ENCODE measurements around the gene GPS1.

The GPS1 gene

DNA sequence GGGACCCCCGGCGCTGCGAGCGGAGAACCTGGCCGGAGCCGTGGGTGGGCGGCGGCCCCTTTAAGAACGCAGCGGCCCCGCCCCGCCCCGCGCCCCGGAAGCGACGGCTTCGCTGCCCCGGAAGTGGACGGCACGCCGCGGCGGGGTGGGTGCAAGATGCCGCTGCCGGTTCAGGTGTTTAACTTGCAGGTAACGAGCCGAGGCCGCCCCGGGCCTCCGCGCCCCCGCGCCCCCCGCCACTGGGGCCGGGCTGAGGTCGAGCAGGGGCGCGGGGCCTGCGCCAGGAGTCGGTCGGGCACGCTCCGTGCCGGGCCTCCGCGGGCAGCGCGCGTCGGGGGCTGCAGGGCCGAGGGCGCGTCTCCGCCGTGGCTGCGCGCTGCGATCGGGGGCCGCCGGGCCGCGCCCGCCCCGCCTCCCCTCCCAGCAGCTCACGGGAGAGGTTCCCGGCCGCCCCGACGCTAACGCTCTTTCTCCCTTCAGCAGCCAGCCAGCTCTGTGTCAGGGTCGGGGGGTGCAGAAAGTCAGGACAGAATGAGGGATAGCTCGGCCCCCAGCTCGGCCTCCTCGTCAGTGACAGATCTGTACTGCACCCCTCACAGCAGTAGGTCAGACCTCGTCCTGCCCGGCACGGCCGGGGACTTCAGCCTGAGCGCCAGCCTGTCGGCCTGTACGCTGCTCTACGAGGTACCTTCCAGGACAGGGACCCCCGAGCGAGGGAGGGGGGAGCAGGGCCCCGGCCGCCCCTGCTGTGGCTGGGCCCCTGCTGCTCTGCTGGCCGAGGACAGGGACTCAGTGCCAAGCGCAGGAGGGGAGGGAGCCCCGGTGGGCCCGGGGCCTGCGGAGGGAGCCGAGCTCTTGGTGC lies at the start of gene GPS1, which contains the start of gene RFNG:
TSS of gene GPS1 (plus strand) at position 123 of the 862 bp plus-strand sequence. CDS start at position 157, 34 bp downstream.
TSS of gene RFNG (minus strand) at position 36 of the 862 bp plus-strand sequence. CDS start 45 bp downstream, outside the sequence.
- peak; percentile 60 to 93 (median 86) for DNase-seq
- intact Hi-C loops (cut with DNase I) = no loop called here

DNA sequence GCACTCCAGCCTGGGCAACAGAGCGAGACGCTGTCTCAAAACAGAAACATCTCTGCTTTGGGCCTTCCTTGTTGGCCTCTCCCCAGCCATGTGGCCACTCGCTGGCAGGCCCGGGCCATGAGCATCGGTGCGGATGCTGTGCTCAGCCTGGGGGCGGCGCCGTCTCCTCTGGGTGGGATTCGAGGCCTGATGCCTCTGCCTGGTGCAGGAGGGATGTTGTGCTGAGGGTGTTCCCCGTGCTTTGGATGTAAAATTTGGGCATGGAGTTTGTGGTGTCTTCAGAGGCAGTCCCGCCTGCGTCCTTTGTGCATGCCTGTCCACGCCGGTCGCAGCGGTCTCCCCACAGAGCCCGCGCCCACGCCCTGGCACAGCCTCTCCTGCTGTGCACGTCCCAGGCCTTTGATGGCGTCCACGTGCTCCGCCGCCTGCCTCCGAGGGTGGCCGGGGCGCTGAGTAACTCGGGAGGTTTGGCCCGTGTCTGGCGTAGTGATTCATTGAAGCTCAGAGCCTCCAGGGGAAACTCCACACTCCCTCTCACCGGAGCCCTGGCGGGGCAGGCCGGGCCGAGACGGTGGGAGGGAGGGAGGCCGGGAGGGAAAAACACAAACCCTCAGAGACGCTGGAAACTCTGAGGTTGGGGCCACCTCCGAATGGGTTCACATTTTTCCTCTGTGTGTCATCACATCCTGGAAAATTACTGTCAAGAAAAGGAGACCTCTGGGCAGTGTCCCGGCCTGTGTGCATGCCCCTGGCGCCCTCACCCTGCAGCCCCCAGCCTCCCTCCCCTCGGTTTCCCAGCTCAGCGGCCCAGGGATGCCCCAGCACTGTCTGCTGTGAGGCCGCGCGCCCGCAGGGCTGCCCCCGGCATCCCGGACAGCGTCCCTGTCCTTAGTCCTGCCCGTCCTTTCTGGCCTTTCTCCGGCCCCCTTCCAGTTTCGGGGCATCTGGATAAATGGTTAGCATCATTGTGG lies 48.0 kb upstream of the GPS1 start:
- peak in 2 of 42 donors; percentile 38 to 49 for DNase-seq

DNA sequence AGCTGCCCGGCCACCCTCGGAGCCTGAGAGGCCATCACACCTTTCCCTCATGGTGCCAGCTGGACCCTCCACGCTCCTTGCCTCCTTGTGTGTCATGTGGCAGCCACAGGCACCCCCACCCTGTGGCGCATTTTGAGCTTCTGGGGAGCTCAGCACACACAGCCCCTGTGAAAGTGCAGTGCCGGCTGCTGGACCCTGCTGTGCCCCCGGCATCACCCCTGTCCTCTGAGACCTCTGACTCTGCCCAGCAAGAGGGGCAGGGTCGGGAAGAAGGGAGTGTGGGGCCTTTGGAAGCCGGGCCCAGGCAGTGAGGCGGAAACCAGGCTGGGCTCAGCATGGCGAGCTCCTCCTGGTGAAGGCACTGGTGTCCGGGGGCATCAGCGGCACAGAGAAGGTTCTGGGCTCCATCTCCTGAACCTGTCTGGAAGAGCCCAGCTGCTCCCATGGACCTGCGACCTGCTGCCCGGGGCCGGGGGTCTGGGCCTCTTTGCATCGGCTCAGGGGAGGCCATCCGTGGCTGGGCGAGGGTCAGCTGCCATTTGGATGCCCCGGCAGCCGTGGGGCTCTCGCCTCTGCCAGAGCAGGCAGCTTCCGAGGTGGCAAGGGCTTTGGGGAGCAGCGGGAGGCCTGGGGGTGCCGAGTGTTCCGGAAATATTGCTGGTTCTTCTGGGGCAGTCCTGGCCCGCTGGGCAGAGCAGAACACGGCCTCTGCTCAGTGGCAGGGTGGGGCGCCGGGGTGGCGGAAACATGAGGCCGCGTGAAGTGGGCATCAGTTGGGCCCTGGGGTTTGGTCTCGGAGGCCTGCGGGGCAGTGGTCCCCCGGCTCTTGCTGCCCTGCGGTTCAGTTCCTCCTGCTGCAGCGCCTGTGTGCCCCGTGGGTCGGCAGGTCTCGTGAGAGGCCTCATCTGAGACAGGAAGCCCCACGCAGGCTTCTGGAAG lies 46.9 kb upstream of the GPS1 start:
- intact Hi-C loops (cut with DNase I) = no loop called here
- no peak for DNase-seq

More for the DNA sequence above, 48.0 kb upstream of the GPS1 start:
- intact Hi-C loops (cut with DNase I) = no loop called here

DNA sequence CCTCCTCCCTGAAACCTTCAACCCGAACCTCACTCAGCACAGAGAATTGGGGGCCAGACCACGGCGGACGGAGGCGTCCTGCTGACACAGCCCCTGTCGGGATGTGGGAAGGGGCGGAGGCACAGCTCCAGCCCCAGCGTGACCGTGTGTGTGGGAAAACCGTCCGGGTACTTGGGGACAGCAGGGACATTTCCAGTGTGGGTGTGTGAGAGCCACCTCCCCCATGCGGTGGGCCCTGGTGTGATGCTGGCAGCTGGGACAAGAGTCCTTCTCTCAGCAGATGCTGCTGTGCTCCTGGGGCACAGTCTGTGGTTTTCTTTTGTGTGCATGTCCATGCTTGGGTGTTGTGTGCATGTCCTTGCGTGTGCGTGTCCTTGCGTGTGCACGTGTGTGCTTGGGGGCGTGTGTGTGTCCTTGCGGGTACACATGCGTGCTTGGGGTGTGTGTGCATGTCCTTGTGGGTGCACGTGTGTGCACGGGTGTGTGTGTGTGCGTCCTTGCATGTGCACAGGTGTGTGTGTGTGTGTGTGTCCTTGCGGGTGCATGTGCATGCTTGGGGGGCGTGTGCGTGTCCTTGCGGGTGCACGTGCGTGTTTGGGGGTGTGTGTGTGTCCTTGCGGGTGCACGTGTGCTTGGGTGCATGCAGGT lies 45.9 kb upstream of the GPS1 start:
- intact Hi-C loops (cut with DNase I) = no loop called here
- DNase-seq = no peak

DNA sequence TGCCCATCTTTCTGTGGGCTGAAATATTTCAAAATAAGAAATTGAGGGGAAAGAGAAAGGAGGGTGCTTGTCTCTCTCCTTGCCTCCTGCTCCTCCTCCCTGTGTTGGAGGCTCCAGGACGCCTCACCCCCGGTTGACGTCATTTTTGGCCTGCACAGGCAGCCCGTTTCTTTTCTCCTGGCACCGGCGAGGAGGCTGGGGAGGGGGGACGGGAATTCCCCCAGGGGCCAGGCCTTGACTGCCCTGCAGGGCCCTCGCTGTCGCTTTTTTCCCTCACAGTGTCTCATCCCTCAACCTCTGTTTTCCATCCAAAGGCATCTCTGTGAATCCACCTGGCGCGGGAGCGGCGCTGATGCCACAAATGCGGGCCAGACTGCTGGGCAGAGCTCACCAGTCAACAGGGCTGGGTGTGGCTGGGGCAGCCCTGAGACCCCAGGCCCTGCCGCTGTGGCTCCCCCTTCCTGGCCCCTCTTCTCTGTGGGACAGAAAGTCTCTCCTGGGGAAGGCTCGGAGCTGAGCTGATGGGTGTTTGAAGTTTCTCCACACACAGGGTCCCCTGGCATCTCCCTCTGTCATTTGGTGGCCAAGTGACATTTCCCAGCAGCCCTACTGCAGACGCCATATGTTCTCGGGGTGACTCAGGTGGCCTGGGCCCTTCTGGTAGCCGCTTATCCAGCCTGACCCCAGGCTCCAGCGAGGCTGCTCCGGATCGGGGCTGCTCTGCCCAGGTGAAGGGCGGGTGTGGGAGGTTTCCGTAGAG lies 45.0 kb upstream of the GPS1 start:
- peak in 28 of 42 donors; percentile 20 to 79 (median 56) for DNase-seq
- intact Hi-C loops (cut with DNase I) = no loop called here

DNA sequence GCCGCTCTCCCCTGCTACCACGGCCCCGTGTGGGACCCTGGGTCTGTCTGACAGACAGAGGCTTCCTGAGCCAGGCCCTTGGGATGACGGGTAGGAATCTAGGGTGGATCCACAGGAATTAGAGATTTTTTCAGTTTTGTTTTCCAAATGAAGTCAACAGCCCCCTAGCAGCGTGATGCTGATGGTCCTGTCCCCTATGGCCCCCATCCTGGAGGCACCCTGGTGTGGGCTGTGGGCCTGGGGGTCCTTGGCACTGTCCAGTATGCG lies 44.5 kb upstream of the GPS1 start:
- intact Hi-C loops (cut with DNase I) = no loop called here

DNA sequence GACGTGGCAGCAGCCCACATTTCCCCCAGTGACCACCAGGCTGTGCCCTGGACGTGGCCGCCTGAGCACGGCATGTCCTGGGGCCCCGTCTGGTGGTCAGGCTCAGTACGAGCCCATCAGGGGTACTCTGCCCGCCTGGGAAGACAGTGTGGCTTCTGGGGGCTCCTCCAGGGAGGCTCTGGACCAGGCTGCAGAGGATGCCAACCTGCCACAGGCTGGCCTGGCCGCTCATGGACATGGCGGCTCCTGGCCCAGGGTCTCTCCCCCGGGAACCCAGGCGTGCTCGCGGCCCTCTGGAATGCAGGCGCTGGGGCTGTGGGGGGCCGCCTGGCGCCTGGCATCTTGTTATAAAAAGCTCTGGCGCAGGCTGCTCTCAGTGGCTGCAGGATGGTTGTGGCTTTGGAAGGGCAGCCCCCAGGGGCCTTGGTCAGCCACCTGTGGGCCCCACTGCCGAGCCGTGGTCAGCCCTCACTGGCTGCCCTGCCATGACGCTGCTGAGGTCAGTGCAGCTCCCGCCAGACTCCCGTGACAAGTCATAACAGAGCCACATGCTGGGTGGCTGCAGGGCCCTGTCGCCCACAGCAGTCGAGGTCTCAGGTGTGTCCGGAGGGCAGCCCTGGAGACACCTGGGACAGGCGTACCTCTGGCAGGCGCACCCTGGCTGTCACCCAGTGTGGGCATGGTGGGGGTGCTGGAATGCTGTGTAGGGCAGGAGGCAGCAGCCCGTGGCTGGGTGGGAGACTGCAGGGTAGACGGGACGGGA lies 44.0 kb upstream of the GPS1 start:
- intact Hi-C loops (cut with DNase I) = no loop called here
- DNase-seq = no peak

More for the DNA sequence above, 44.5 kb upstream of the GPS1 start:
- DNase-seq = no peak

DNA sequence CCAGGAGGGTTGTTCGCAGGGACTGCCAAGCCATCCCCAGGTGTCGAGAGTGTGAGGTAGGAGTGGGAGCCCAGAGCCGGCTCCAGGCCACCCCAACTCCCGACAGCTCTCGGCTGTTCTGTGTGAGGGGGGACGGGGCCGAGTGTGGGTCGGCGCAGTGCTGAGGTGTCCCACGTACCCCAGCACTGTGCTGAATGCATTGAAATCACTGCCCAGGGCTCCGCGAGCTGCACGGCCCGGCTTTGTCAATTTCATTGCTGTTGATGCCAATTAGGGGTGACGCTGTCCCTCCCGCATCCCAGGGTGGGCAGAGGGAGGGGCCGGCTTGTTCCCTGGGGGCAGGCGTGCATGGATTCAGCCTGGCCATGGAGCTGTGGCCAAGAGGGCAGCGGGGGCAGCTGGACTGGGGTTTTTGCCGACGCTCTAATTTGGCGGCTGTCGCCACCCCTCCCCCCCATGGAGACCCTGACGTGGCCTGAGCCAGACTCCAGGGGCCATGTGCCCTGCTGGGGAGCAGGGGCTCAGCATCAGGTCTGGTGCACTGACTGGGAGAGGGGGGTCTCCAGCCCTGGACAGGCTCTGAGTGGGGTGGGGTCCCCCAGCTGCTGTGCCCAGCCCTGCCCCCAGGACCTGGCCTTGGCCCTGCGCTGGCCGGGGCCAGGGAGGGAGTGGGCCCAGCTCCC lies 43.3 kb upstream of the GPS1 start:
- DNase-seq = no peak
- intact Hi-C loops (cut with DNase I) = no loop called here

DNA sequence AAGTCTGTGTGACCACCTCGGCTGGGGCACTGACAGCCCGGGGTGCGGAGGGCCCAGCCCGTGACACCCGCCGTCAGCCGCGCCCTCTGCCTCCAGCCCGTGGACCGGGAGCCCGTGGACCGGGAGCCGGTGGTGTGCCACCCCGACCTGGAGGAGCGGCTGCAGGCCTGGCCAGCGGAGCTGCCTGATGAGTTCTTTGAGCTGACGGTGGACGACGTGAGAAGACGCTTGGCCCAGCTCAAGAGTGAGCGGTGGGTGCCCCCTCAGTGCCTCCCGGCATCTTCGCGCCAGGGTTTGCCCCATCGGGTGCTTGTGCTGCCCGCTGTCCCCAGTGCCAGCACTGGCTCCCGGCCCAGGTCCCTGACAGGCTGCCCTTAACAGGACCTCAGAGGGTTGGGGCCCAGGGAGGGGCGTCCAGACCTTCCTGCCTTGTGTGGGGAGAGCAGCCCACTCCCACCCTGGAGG lies 42.7 kb upstream of the GPS1 start:
- peak in 2 of 42 donors; percentile 46 to 52 for DNase-seq

DNA sequence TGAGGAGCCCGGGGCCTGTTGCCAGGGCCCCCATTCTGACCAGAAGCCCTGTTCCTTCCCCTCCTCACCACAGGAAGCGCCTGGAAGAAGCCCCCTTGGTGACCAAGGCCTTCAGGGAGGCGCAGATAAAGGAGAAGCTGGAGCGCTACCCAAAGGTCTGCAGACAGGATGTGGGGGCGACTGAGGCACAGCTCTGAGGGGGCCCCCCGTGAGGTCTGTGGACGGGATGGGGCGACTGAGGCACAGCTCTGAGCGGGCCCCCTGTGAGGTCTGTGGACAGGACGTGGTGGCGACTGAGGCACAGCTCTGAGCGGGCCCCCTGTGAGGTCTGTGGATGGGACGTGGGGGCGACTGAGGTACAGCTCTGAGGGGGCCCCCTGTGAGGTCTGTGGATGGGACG lies 42.3 kb upstream of the GPS1 start:
- intact Hi-C loops (cut with DNase I) = no loop called here
- DNase-seq = no peak

More for the DNA sequence above, 42.7 kb upstream of the GPS1 start:
- intact Hi-C loops (cut with DNase I) = no loop called here

DNA sequence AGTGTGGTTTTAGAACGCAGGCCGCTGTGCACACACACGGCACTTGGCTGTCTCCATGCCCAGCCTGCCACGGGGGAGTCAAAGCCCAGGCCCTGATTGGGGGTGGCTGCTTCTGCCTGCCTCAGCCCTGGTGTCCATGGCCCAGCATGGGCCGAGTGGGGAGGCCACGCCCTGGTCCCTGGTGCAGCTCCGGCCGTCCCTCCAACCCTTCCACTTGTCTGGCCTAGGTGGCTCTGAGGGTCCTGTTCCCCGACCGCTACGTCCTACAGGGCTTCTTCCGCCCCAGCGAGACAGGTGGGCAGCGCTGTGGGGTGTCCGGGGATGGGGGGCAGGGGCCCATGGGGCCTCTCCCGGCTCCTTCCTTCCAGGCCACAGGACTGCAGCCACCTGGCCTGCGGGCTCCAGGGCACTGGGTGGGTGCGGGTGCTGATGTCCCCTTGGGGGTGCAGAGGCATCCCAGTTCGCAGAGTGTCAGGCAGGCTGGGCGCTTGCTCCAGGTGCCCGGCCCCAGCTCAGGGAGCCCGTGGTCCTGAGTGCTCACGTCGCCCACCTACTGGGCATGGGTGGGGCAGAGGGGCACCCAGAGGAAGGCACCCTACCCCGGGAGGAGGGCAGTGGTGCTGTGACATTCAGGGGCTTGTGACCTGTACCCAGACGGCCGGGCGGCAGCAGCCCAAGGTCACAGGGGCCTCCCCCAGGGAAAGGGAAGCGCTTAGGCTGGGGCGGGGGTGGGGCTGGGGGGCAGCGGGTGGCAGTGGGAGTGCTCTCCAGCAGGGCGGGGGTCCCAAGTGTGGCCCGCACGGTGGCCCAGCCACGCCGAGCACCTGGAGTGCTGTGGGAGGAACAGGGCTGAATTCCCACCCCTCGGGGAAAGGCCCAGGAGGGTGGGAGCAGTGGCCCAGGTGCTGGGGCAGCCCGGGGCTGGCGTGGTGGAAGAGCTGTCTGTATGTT lies 40.8 kb upstream of the GPS1 start:
- intact Hi-C loops (cut with DNase I) = no loop called here
- no peak for DNase-seq

DNA sequence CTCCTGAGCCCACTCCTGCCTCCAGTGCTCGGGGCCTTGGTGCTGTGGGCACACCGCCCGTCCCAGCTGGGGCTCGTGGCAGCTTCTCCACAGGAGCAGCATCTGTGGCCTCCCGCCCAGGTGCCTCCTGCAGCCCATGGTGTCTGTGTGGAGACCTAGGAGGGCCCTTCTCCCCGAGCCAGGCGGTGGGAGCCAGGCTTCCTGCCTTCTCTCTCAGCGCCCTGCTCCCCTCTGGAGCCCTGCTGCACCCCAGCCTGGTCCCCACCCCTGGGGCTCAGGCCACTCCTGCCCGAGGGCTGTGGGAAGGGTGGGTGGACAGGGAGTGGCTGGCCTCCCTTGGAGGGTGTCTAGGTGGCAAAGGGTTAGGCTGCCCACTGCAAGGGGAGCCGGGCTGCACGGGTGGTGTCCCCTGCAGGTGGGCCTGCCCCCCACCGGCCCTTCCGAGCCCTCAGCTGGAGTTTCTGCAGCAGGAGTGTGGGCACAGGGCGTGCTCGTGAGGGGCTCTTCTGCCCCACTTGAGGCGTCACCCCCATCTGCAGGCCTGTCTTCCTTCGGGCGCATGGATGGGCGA lies 40.0 kb upstream of the GPS1 start:
- DNase-seq = no peak
- intact Hi-C loops (cut with DNase I) = no loop called here

DNA sequence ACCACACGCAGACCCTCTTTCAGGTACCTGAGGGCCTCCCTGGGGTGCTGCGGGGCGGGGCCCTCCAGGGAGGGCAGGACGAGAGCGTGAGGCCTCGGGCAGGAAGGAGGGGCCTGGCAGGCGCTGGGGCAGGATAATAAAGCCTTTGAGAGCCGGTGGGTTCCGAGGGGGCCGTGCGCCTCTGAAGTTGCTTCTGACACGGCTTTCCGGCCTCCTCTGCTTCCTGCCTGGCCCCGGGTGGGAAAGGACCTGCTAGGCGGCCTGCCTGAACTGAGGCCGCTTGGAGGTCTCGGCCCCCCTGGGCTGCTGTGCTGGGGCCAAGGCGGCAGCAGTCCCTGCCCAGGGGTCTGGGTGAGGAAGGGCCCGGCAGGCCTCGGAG lies 39.4 kb upstream of the GPS1 start:
- intact Hi-C loops (cut with DNase I) = no loop called here
- no peak for DNase-seq

DNA sequence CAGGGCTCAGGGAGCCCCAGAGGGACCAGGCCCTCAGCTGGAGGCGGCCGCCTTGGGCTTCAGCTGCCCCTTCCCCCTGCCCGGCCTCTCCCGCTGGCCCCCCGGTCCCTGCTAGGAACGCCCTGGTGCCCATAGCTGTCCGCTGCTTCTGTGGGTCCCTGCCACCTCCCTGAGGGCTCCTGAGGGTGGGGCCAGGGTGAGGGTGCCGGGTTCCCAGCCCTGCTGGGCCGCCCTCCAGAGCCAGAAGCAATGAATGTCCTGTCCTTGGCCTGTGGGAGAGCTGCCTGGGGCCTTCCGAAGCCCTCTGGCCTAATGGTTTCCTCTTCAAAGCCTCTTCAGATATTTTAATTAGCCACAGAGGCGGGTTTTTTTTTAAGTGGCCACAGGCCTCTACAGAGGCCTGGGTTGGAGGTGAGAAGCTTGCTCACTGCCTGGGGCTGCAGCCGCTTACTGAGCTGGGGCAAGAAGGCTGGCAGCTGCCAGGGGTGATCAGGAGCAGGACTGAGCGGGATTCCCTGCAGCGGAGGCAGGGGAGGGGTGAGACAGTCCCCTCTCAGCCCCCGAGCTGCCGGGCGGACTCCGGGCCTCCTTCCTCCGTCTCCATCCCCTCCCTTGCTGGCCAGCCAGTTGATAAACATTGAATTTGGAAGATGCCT lies 38.9 kb upstream of the GPS1 start:
- intact Hi-C loops (cut with DNase I) = no loop called here
- no peak for DNase-seq

All from head of caudate nucleus (tissue), 42 donors.